Measurements from ENCODE around the gene CERS5.

Gene CERS5

GRCh38 chr12:50112456-50113218 is 54.5 kb downstream of the CERS5 start:
- in situ Hi-C loops (cut with MboI; ENCODE audit: low pct_unique_long_range_greater_than_20kb, low sequenced_read_pairs, unreplicated experiment), result no loop called here
- no peak for DNase-seq (ENCODE audit: low spot score)
- TF ChIP-seq CTCF (IDR thresholded peaks at IDR 0.05; ENCODE audit: extremely low read depth, insufficient read depth, missing control alignments), result no peak

- in situ Hi-C loops (cut with MboI; ENCODE audit: low pct_unique_long_range_greater_than_20kb, low sequenced_read_pairs, unreplicated experiment), result no loop called here
- peak; percentile 93 for TF ChIP-seq CTCF (IDR thresholded peaks at IDR 0.05; ENCODE audit: extremely low read depth, insufficient read depth, missing control alignments)
- peak; percentile 96 for DNase-seq (ENCODE audit: low spot score)
These were observed 55.3 kb downstream of the CERS5 start, which contains the start of gene COX14 for GRCh38 chr12:50111693-50112455. Gene COX14, plus strand, starts transcription at chr12:50112236. Its CDS starts 7,808 bp downstream, at chr12:50120044.

GRCh38 chr12:50111395-50111692 is 55.8 kb downstream of the CERS5 start:
- in situ Hi-C loops (cut with MboI; ENCODE audit: low pct_unique_long_range_greater_than_20kb, low sequenced_read_pairs, unreplicated experiment), result no loop called here
- TF ChIP-seq CTCF (IDR thresholded peaks at IDR 0.05; ENCODE audit: extremely low read depth, insufficient read depth, missing control alignments), result no peak
- no peak for DNase-seq (ENCODE audit: low spot score)

- no peak for DNase-seq (ENCODE audit: low spot score)
- no peak for TF ChIP-seq CTCF (IDR thresholded peaks at IDR 0.05; ENCODE audit: extremely low read depth, insufficient read depth, missing control alignments)
- in situ Hi-C loops (cut with MboI; ENCODE audit: low pct_unique_long_range_greater_than_20kb, low sequenced_read_pairs, unreplicated experiment), result no loop called here
These were observed 56.3 kb downstream of the CERS5 start for GRCh38 chr12:50110762-50111351.

- no peak for TF ChIP-seq CTCF (IDR thresholded peaks at IDR 0.05; ENCODE audit: extremely low read depth, insufficient read depth, missing control alignments)
- DNase-seq (ENCODE audit: low spot score), result peak; percentile 52
- in situ Hi-C loops (cut with MboI; ENCODE audit: low pct_unique_long_range_greater_than_20kb, low sequenced_read_pairs, unreplicated experiment), result no loop called here
These were observed 56.9 kb downstream of the CERS5 start for GRCh38 chr12:50110127-50110761.

- no peak for TF ChIP-seq CTCF (IDR thresholded peaks at IDR 0.05; ENCODE audit: extremely low read depth, insufficient read depth, missing control alignments)
- DNase-seq (ENCODE audit: low spot score), result no peak
- in situ Hi-C loops (cut with MboI; ENCODE audit: low pct_unique_long_range_greater_than_20kb, low sequenced_read_pairs, unreplicated experiment), result no loop called here
These were observed 57.9 kb downstream of the CERS5 start for GRCh38 chr12:50109319-50109718.

Data from GM13977 (cell line).